Measurements from ENCODE around the gene SPTB.

The SPTB gene

GRCh38 chr14:64889352-64889751, 9.6 kb upstream of the SPTB start:
- H3K4me2 ChIP-seq (ENCODE audit: low read length, poor library complexity, severe bottlenecking) = no peak overlapping the region
- WGBS = 89% methylated on average over 3 of the region's 6 CpGs

GRCh38 chr14:64885559-64885958, 5.9 kb upstream of the SPTB start:
- no peak for DNase-seq
- WGBS = 84% methylated on average over 2 of the region's 2 CpGs
- H3K4ac ChIP-seq (ENCODE audit: low read depth in 1 of 2, low read length in 2 of 2) = no peak overlapping the region

More at GRCh38 chr14:64889352-64889751, 9.6 kb upstream of the SPTB start:
- DNase-seq = no peak
- Histone ChIP-seq H3K23ac (ENCODE audit: low read length in 2 of 2) (no peak overlapping the region), H4K8ac (ENCODE audit: low read length) (no peak overlapping the region), H3K4ac (ENCODE audit: low read depth in 1 of 2, low read length in 2 of 2) (no peak overlapping the region), H3K18ac (ENCODE audit: low read depth in 1 of 2, low read length in 2 of 2) (no peak overlapping the region), H3K4me3 (ENCODE audit: insufficient read depth in 1 of 2, low read depth in 1 of 2, low read length in 2 of 2) (no peak overlapping the region), H2BK12ac (ENCODE audit: low read length in 2 of 2) (no peak overlapping the region), H3K9me3 (ENCODE audit: control insufficient read depth, low read length) (no peaks in the 10 kb centered on the region), H4K91ac (ENCODE audit: low read length) (no peak overlapping the region), H2BK15ac (ENCODE audit: low read depth, poor library complexity, severe bottlenecking) (no peak overlapping the region), H3K27me3 (ENCODE audit: control insufficient read depth in 1 of 2, insufficient read depth in 1 of 2, low read length in 2 of 2) (peaks cover 19 to 54% of the 10 kb centered on the region in 2 experiments), H3K36me3 (ENCODE audit: control insufficient read depth in 1 of 2, insufficient read depth in 2 of 2, low read depth in 1 of 2, low read length in 2 of 2) (no peaks in the 10 kb centered on the region), H2AK5ac (ENCODE audit: low read length, severe bottlenecking) (no peak overlapping the region), H2BK5ac (ENCODE audit: low read depth, low read length, poor library complexity, severe bottlenecking) (no peak overlapping the region), H3K14ac (ENCODE audit: low read length in 2 of 2) (no peak overlapping the region), H2AFZ (ENCODE audit: low read depth, low read length) (no peak overlapping the region), H3K27ac (ENCODE audit: low read length, poor library complexity, severe bottlenecking) (no peak overlapping the region), H3K9ac (ENCODE audit: low read length) (no peak overlapping the region), H2BK120ac (ENCODE audit: low read depth, low read length) (no peak overlapping the region), H3K4me1 (ENCODE audit: control insufficient read depth, insufficient read depth, low read depth, low read length) (no peaks in the 10 kb centered on the region), H3K79me1 (replicated peaks; ENCODE audit: low read length, poor library complexity, severe bottlenecking) (no peaks in the 10 kb centered on the region)

DNA sequence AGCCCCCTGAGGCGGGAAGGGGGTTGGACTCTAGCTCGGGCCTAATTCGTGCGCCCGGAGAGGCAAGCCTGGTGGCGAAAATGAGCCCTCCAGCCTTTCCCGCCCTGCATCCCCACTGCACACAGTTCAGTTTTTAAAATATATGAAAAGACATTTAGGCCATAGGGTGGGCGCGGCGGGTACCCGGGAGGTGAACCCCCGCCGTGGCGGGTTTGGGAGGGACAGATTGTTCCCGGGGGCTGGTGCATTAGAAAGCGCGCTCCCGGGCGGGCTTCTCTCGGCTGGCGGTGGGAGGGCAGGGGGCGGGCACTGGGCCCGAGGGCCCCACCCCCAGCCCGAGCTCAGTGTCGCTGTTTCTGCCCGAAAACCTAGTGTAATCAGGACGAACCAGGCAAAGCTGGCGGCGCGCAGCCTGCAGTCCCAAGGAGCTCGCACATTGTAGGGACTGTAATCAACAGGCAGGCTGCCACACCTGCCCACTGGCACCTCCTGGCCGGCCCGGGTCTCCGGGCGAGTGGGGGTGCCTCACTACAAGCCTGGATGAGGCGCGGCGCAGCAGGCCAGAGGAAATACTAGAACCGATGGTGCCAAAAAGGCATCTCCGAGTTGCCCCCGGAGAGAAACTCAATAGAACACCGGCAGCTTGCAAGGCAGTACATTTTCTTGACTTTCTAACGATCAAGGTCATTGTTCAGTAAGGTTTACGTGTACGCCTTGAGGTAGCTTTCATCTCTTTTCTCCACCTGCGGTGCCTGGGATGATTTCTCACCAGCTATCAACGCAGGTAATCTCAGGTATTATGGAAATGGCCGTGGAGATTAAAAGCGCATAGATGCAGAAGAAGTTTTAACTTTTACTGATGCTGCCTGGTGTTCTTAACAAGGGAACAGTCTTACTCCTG, 764 bp upstream of the SPTB start:
- 6% methylated on average over 47 of the region's 49 CpGs for WGBS
- Histone ChIP-seq H3K4me2 (ENCODE audit: low read length, poor library complexity, severe bottlenecking) (peak overlapping the region; percentile 100), H3K18ac (ENCODE audit: low read depth in 1 of 2, low read length in 2 of 2) (peak overlapping the region in 1 of 2 experiments; percentile 23), H2AK5ac (ENCODE audit: low read length, severe bottlenecking) (no peak overlapping the region), H2BK5ac (ENCODE audit: low read depth, low read length, poor library complexity, severe bottlenecking) (no peak overlapping the region), H3K36me3 (ENCODE audit: control insufficient read depth in 1 of 2, insufficient read depth in 2 of 2, low read depth in 1 of 2, low read length in 2 of 2) (no peaks in the 10 kb centered on the region), H2BK15ac (ENCODE audit: low read depth, poor library complexity, severe bottlenecking) (no peak overlapping the region), H3K27me3 (ENCODE audit: control insufficient read depth in 1 of 2, insufficient read depth in 1 of 2, low read length in 2 of 2) (peaks cover 73 to 88% of the 10 kb centered on the region in 2 experiments), H3K14ac (ENCODE audit: low read length in 2 of 2) (no peak overlapping the region), H2BK120ac (ENCODE audit: low read depth, low read length) (no peak overlapping the region), H2BK12ac (ENCODE audit: low read length in 2 of 2) (no peak overlapping the region), H3K23ac (ENCODE audit: low read length in 2 of 2) (no peak overlapping the region), H3K4ac (ENCODE audit: low read depth in 1 of 2, low read length in 2 of 2) (peak overlapping the region in 1 of 2 experiments; percentile 24), H3K79me1 (replicated peaks; ENCODE audit: low read length, poor library complexity, severe bottlenecking) (no peaks in the 10 kb centered on the region), H3K4me3 (ENCODE audit: insufficient read depth in 1 of 2, low read depth in 1 of 2, low read length in 2 of 2) (peak overlapping the region; percentile 52 to 59), H3K4me1 (ENCODE audit: control insufficient read depth, insufficient read depth, low read depth, low read length) (peaks cover 17% of the 10 kb centered on the region), H4K91ac (ENCODE audit: low read length) (no peak overlapping the region), H3K9me3 (ENCODE audit: control insufficient read depth, low read length) (no peaks in the 10 kb centered on the region), H4K8ac (ENCODE audit: low read length) (no peak overlapping the region), H2AFZ (ENCODE audit: low read depth, low read length) (peak overlapping the region; percentile 77), H3K27ac (ENCODE audit: low read length, poor library complexity, severe bottlenecking) (no peak overlapping the region), H3K9ac (ENCODE audit: low read length) (no peak overlapping the region)
- peak; percentile 19 for DNase-seq

More at GRCh38 chr14:64885559-64885958, 5.9 kb upstream of the SPTB start:
- no peak overlapping the region for H3K4me3 ChIP-seq (ENCODE audit: insufficient read depth in 1 of 2, low read depth in 1 of 2, low read length in 2 of 2)
- H2AFZ ChIP-seq (ENCODE audit: low read depth, low read length) = no peak overlapping the region
- H3K4me2 ChIP-seq (ENCODE audit: low read length, poor library complexity, severe bottlenecking) = no peak overlapping the region
- H3K14ac ChIP-seq (ENCODE audit: low read length in 2 of 2) = no peak overlapping the region
- H4K8ac ChIP-seq (ENCODE audit: low read length) = no peak overlapping the region
- H3K18ac ChIP-seq (ENCODE audit: low read depth in 1 of 2, low read length in 2 of 2) = no peak overlapping the region
- H3K27ac ChIP-seq (ENCODE audit: low read length, poor library complexity, severe bottlenecking) = no peak overlapping the region
- H2BK5ac ChIP-seq (ENCODE audit: low read depth, low read length, poor library complexity, severe bottlenecking) = no peak overlapping the region
- no peaks in the 10 kb centered on the region for H3K9me3 ChIP-seq (ENCODE audit: control insufficient read depth, low read length)
- no peak overlapping the region for H3K9ac ChIP-seq (ENCODE audit: low read length)
- peaks cover under 1% of the 10 kb centered on the region for H3K4me1 ChIP-seq (ENCODE audit: control insufficient read depth, insufficient read depth, low read depth, low read length)
- H3K36me3 ChIP-seq (ENCODE audit: control insufficient read depth in 1 of 2, insufficient read depth in 2 of 2, low read depth in 1 of 2, low read length in 2 of 2) = no peaks in the 10 kb centered on the region
- H2AK5ac ChIP-seq (ENCODE audit: low read length, severe bottlenecking) = no peak overlapping the region
- H2BK120ac ChIP-seq (ENCODE audit: low read depth, low read length) = no peak overlapping the region
- H2BK15ac ChIP-seq (ENCODE audit: low read depth, poor library complexity, severe bottlenecking) = no peak overlapping the region
- H4K91ac ChIP-seq (ENCODE audit: low read length) = no peak overlapping the region
- H3K27me3 ChIP-seq (ENCODE audit: control insufficient read depth in 1 of 2, insufficient read depth in 1 of 2, low read length in 2 of 2) = peaks cover 44 to 73% of the 10 kb centered on the region in 2 experiments
- H2BK12ac ChIP-seq (ENCODE audit: low read length in 2 of 2) = no peak overlapping the region
- no peaks in the 10 kb centered on the region for H3K79me1 ChIP-seq (replicated peaks; ENCODE audit: low read length, poor library complexity, severe bottlenecking)
- no peak overlapping the region for H3K23ac ChIP-seq (ENCODE audit: low read length in 2 of 2)

GRCh38 chr14:64878837-64879634, 671 bp downstream of the SPTB start:
- peak; percentile 8 for DNase-seq
- no peak overlapping the region for H2AFZ ChIP-seq (ENCODE audit: low read depth, low read length)
- WGBS = 4% methylated on average over 36 of the region's 43 CpGs

More at GRCh38 chr14:64878837-64879634, 671 bp downstream of the SPTB start:
- no peak overlapping the region for H3K14ac ChIP-seq (ENCODE audit: low read length in 2 of 2)
- H3K23ac ChIP-seq (ENCODE audit: low read length in 2 of 2) = no peak overlapping the region
- H4K91ac ChIP-seq (ENCODE audit: low read length) = no peak overlapping the region
- no peak overlapping the region for H3K27ac ChIP-seq (ENCODE audit: low read length, poor library complexity, severe bottlenecking)
- no peak overlapping the region for H2BK5ac ChIP-seq (ENCODE audit: low read depth, low read length, poor library complexity, severe bottlenecking)
- no peak overlapping the region for H3K9ac ChIP-seq (ENCODE audit: low read length)
- H2BK120ac ChIP-seq (ENCODE audit: low read depth, low read length) = no peak overlapping the region
- no peak overlapping the region for H2BK15ac ChIP-seq (ENCODE audit: low read depth, poor library complexity, severe bottlenecking)
- peaks cover 17% of the 10 kb centered on the region for H3K4me1 ChIP-seq (ENCODE audit: control insufficient read depth, insufficient read depth, low read depth, low read length)
- H2BK12ac ChIP-seq (ENCODE audit: low read length in 2 of 2) = no peak overlapping the region
- H4K8ac ChIP-seq (ENCODE audit: low read length) = no peak overlapping the region
- no peak overlapping the region for H3K4ac ChIP-seq (ENCODE audit: low read depth in 1 of 2, low read length in 2 of 2)
- peaks cover 71 to 87% of the 10 kb centered on the region in 2 experiments for H3K27me3 ChIP-seq (ENCODE audit: control insufficient read depth in 1 of 2, insufficient read depth in 1 of 2, low read length in 2 of 2)
- H3K18ac ChIP-seq (ENCODE audit: low read depth in 1 of 2, low read length in 2 of 2) = no peak overlapping the region
- H2AK5ac ChIP-seq (ENCODE audit: low read length, severe bottlenecking) = no peak overlapping the region
- no peaks in the 10 kb centered on the region for H3K36me3 ChIP-seq (ENCODE audit: control insufficient read depth in 1 of 2, insufficient read depth in 2 of 2, low read depth in 1 of 2, low read length in 2 of 2)
- peak overlapping the region; percentile 100 for H3K4me2 ChIP-seq (ENCODE audit: low read length, poor library complexity, severe bottlenecking)
- H3K4me3 ChIP-seq (ENCODE audit: insufficient read depth in 1 of 2, low read depth in 1 of 2, low read length in 2 of 2) = peak overlapping the region in 1 of 2 experiments; percentile 42
- H3K9me3 ChIP-seq (ENCODE audit: control insufficient read depth, low read length) = no peaks in the 10 kb centered on the region
- H3K79me1 ChIP-seq (replicated peaks; ENCODE audit: low read length, poor library complexity, severe bottlenecking) = no peaks in the 10 kb centered on the region
